Hepatocyte (in vitro differentiated cells): ENCODE results near the gene GRB10. TPM values are rescaled to one million over a fixed set of nuclear protein-coding genes. Genes with fewer than 3 reads are reported as not detected.

Experiments used
- DNase-seq: peaks from one replicate; pipeline ENCODE4 v3.0.0-alpha.2; 2016; ENCODE audit warnings: low spot score
- H2AFZ ChIP-seq: fragments of 200-600 bp; sonication (generic); 2 replicates; pipeline ENCODE4 v1.6.0; 2016; ENCODE audit warnings: antibody characterized with exemption, mild to moderate bottlenecking
- H3K27ac ChIP-seq: fragments of 200-600 bp; sonication (generic); 2 replicates; pipeline ENCODE4 v1.5.1; 2016; ENCODE audit warnings: mild to moderate bottlenecking
- H3K27me3 ChIP-seq: fragments of 200-600 bp; sonication (generic); 2 replicates; pipeline ENCODE4 v1.6.1; 2016
- H3K36me3 ChIP-seq: fragments of 200-600 bp; sonication (generic); replicated peaks from 2 replicates; pipeline ENCODE4 v1.5.1; 2016; ENCODE audit warnings: low read depth; ENCODE audit not compliant: insufficient read depth
- H3K4me1 ChIP-seq: fragments of 200-600 bp; sonication (generic); 2 replicates; pipeline ENCODE4 v1.5.1; 2016; ENCODE audit warnings: mild to moderate bottlenecking, moderate library complexity; ENCODE audit not compliant: insufficient read depth
- H3K4me2 ChIP-seq: fragments of 200-600 bp; sonication (generic); 2 replicates; pipeline ENCODE4 v1.6.0; 2016
- H3K4me3 ChIP-seq: fragments of 200-600 bp; sonication (generic); 2 replicates; pipeline ENCODE4 v1.5.1; 2016; ENCODE audit warnings: mild to moderate bottlenecking
- H3K79me2 ChIP-seq: fragments of 200-600 bp; sonication (generic); 2 replicates; pipeline ENCODE4 v1.6.0; 2017; ENCODE audit warnings: mild to moderate bottlenecking
- H3K9me2 ChIP-seq: fragments of 200-600 bp; sonication (generic); replicated peaks from 2 replicates; pipeline ENCODE4 v1.6.0; 2017; ENCODE audit warnings: mild to moderate bottlenecking; ENCODE audit not compliant: insufficient read depth
- H3K9me3 ChIP-seq: fragments of 200-600 bp; sonication (generic); 2 replicates; pipeline ENCODE4 v1.5.1; 2016; ENCODE audit warnings: low read depth, mild to moderate bottlenecking
- H4K20me1 ChIP-seq: fragments of 200-600 bp; sonication (generic); 2 replicates; pipeline ENCODE4 v1.6.0; 2016; ENCODE audit warnings: mild to moderate bottlenecking; ENCODE audit not compliant: insufficient read depth, poor library complexity, severe bottlenecking
- EZH2 ChIP-seq: fragments of 200-600 bp; sonication (generic); IDR thresholded peaks from 2 replicates; pipeline ENCODE4 v1.6.1; 2016; ENCODE audit warnings: antibody characterized with exemption, mild to moderate bottlenecking, borderline replicate concordance
- EZH2phosphoT487 ChIP-seq: fragments of 200-600 bp; sonication (generic); IDR thresholded peaks from one replicate; pipeline ENCODE4 v1.6.1; 2018; ENCODE audit warnings: antibody characterized with exemption, mild to moderate bottlenecking, low read depth, moderate library complexity; ENCODE audit not compliant: unreplicated experiment, severe bottlenecking
- WGBS: methylation state at CpG from one replicate; pipeline ENCODE4 v1.1.6; 2016; ENCODE audit warnings: low lambda C conversion rate; ENCODE audit errors: missing lambda C conversion rate; 5-methylcytosine and 5-hydroxymethylcytosine counted together
- polyA plus RNA-seq: library from polyadenylated mRNA; unstranded; fragments of >200 nt; fragmentation: Nextera tagmentation; extraction: Ambion mirVana; gene quantifications from 2 replicates; pipeline ENCODE4 v1.2.1, GENCODE V29; 2016
- total RNA-seq: library from RNA; depleted of rRNA; stranded (reverse); fragments of >200 nt; gene quantifications from 2 replicates; pipeline ENCODE4 v1.2.3, GENCODE V29; 2014
- TF ChIP-seq, protein P1 (sequence below): fragments of 200-600 bp; sonication (generic); IDR thresholded peaks from 2 replicates; pipeline ENCODE4 v1.5.1; 2016; ENCODE audit warnings: antibody characterized with exemption, mild to moderate bottlenecking; ENCODE audit not compliant: poor library complexity

Gene GRB10
- total and polyA plus RNA-seq, 2 experiments from 2014 or later, result 47.6 to 65.9 TPM

DNA sequence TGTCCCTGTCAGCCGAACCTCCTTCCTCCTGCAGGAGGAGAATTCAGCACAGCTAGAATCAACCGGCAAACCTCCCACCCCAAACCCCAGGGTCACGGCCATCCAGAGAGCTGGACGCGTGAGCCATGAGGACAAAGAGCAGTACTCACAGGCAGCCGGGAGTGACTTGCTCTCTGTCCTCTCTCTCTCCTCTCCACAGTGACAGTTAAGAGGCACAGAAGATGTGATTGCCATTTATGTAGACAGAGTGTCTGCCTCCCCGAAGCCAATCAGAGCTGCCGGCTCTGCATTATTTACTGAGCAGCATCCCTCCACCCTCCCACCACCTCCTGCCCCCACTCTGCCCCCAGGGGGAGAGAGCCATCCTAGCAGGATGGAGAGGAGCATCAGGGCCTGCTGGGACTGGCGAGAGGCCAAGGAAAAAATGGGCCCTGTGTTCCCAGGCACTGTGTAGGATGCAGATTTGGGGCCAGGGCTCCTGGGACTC is 221.8 kb downstream of the GRB10 start:
- Histone ChIP-seq H3K79me2 (peaks cover 49% of the 10 kb centered on the region), H3K9me2 (no peaks in the 10 kb centered on the region), H3K4me3 (no peak overlapping the region), H2AFZ (no peak overlapping the region), H3K36me3 (no peaks in the 10 kb centered on the region), H3K27ac (peak overlapping the region; percentile 22), H4K20me1 (no peaks in the 10 kb centered on the region), H3K27me3 (no peaks in the 10 kb centered on the region), H3K4me1 (peaks cover 45% of the 10 kb centered on the region), H3K9me3 (no peaks in the 10 kb centered on the region), H3K4me2 (peak overlapping the region; percentile 63)
- WGBS, result 27% methylated on average over 9 of the region's 9 CpGs
- DNase-seq, result peak; percentile 62
- TF ChIP-seq EZH2phosphoT487 (no peak), EZH2 (no peak)
- TF ChIP-seq, protein P1, sequence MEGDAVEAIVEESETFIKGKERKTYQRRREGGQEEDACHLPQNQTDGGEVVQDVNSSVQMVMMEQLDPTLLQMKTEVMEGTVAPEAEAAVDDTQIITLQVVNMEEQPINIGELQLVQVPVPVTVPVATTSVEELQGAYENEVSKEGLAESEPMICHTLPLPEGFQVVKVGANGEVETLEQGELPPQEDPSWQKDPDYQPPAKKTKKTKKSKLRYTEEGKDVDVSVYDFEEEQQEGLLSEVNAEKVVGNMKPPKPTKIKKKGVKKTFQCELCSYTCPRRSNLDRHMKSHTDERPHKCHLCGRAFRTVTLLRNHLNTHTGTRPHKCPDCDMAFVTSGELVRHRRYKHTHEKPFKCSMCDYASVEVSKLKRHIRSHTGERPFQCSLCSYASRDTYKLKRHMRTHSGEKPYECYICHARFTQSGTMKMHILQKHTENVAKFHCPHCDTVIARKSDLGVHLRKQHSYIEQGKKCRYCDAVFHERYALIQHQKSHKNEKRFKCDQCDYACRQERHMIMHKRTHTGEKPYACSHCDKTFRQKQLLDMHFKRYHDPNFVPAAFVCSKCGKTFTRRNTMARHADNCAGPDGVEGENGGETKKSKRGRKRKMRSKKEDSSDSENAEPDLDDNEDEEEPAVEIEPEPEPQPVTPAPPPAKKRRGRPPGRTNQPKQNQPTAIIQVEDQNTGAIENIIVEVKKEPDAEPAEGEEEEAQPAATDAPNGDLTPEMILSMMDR, result no peak

- no peak for TF ChIP-seq EZH2phosphoT487
- no peak for TF ChIP-seq EZH2
- TF ChIP-seq, protein P1, result no peak
- H3K9me2 ChIP-seq, result no peaks in the 10 kb centered on the region
- peaks cover 45% of the 10 kb centered on the region for H3K4me1 ChIP-seq
- no peak overlapping the region for H3K27ac ChIP-seq
- peaks cover 56% of the 10 kb centered on the region for H3K79me2 ChIP-seq
- no peaks in the 10 kb centered on the region for H3K27me3 ChIP-seq
- H3K4me2 ChIP-seq, result no peak overlapping the region
- no peak overlapping the region for H2AFZ ChIP-seq
- H3K4me3 ChIP-seq, result no peak overlapping the region
- H3K36me3 ChIP-seq, result no peaks in the 10 kb centered on the region
- WGBS, result 96% methylated on average over 7 of the region's 7 CpGs
- no peaks in the 10 kb centered on the region for H4K20me1 ChIP-seq
- DNase-seq, result no peak
- no peaks in the 10 kb centered on the region for H3K9me3 ChIP-seq
These were observed 222.8 kb downstream of the GRB10 start for GRCh38 chr7:50559881-50560280.

DNA sequence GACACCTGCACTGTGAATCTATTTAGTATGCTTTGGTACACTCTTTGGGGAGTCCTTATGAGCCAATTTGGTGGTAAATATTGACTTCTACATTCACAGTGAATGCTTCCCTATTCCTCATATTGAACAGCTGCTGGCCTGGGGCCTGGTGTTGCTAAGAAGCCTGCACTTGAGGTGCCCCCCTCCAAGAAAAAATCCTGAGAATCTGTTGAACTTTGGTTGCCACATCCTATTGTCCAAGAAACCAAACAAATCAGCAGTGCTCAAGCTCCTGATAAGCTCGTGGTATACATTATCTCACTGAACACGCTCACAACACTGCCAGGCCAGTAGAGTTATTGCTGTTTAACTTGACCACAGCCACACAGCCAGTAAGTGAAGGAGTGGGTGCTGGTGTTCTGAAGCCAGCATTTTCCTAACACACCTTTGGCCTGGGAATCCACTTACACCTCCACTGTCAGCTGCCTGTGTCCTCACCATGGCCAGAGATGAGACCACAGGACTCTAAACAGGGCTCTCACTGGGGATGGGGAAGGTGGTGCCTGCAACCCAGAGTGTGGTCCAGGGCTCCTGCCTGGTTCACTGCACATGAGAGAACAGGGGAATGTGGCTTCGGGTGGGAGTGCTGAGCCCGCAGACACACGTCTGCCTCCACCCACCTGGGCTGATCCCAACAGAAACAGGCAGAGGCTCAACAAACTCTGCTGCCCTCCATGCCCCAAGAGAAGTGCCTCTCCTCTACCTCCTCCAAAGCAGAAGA is 224.2 kb downstream of the GRB10 start:
- peaks cover 57% of the 10 kb centered on the region for H3K79me2 ChIP-seq
- peak overlapping the region; percentile 52 for H3K27ac ChIP-seq
- peaks cover 3% of the 10 kb centered on the region for H4K20me1 ChIP-seq
- no peak overlapping the region for H3K4me3 ChIP-seq
- WGBS, result 58% methylated on average over 5 of the region's 5 CpGs
- H3K4me1 ChIP-seq, result peaks cover 51% of the 10 kb centered on the region
- no peak overlapping the region for H3K4me2 ChIP-seq
- H3K36me3 ChIP-seq, result no peaks in the 10 kb centered on the region
- DNase-seq, result peak; percentile 16
- no peaks in the 10 kb centered on the region for H3K27me3 ChIP-seq
- H3K9me3 ChIP-seq, result no peaks in the 10 kb centered on the region
- no peak overlapping the region for H2AFZ ChIP-seq
- no peaks in the 10 kb centered on the region for H3K9me2 ChIP-seq
- TF ChIP-seq, protein P1, result no peak
- no peak for TF ChIP-seq EZH2phosphoT487
- TF ChIP-seq EZH2, result no peak
